ENCODE data around the gene DGKI.

GRCh38 chr7:137846549-137846826 lies 286 bp downstream of the DGKI start:
- TF ChIP-seq CTCF (IDR thresholded peaks at IDR 0.05 in 4 of 5, conservative IDR thresholded peaks at IDR 0.05 in 1 of 5) (no peak), POLR2A (IDR thresholded peaks at IDR 0.05) (no peak)
